GM23338 (cell line): Measurements from ENCODE around the gene AIG1. TPM values are rescaled to one million over a fixed set of nuclear protein-coding genes. Genes with fewer than 3 reads are reported as not detected.

ENCODE experiments used
- ATAC-seq: fragments of 200-7000 bp; cut with Tn5 transposase; 3 replicates; pipeline ENCODE4 v1.9.1; 2020
- DNase-seq: peaks from one replicate; pipeline ENCODE4 v3.0.0-alpha.2; 2015; ENCODE audit warnings: low spot score
- H2AFZ ChIP-seq: fragments of 200-600 bp; sonication (generic); 2 replicates; pipeline ENCODE4 v1.8.0; 2016; ENCODE audit warnings: antibody characterized with exemption, mild to moderate bottlenecking, moderate library complexity
- H3F3A ChIP-seq: fragments of 200-600 bp; sonication (generic); replicated peaks from 2 replicates; pipeline ENCODE4 v1.8.0; 2017; ENCODE audit warnings: antibody characterized with exemption, mixed run types, low read depth
- H3K27ac ChIP-seq: fragments of 200-600 bp; sonication (generic); 2 replicates; pipeline ENCODE4 v1.6.1; 2016; ENCODE audit warnings: low read depth
- H3K27me3 ChIP-seq: fragments of 200-600 bp; sonication (generic); 2 replicates; pipeline ENCODE4 v1.8.0; 2016; ENCODE audit warnings: mild to moderate bottlenecking, mixed run types, moderate library complexity; ENCODE audit not compliant: insufficient read depth
- H3K36me3 ChIP-seq: fragments of 200-600 bp; sonication (generic); 2 replicates; pipeline ENCODE4 v1.8.0; 2016; ENCODE audit warnings: mild to moderate bottlenecking; ENCODE audit not compliant: insufficient read depth
- H3K4me1 ChIP-seq: fragments of 200-600 bp; sonication (generic); 2 replicates; pipeline ENCODE4 v1.8.0; 2016; ENCODE audit warnings: mild to moderate bottlenecking, moderate library complexity; ENCODE audit not compliant: insufficient read depth
- H3K4me2 ChIP-seq: fragments of 200-600 bp; sonication (generic); 2 replicates; pipeline ENCODE4 v1.7.1; 2017; ENCODE audit warnings: mixed run types
- H3K4me3 ChIP-seq: fragments of 200-600 bp; sonication (generic); 2 replicates; pipeline ENCODE4 v1.6.1; 2016; ENCODE audit warnings: mixed run types
- H3K79me2 ChIP-seq: fragments of 200-600 bp; sonication (generic); replicated peaks from 2 replicates; pipeline ENCODE4 v1.8.0; 2017; ENCODE audit warnings: mild to moderate bottlenecking; ENCODE audit not compliant: insufficient read depth
- H3K9me2 ChIP-seq: fragments of 200-600 bp; sonication (generic); 2 replicates; pipeline ENCODE4 v1.8.0; 2017; ENCODE audit not compliant: insufficient read depth
- H4K20me1 ChIP-seq: fragments of 200-600 bp; sonication (generic); replicated peaks from 2 replicates; pipeline ENCODE4 v1.8.0; 2017; ENCODE audit warnings: mild to moderate bottlenecking; ENCODE audit not compliant: insufficient read depth
- H3K27ac Mint-ChIP-seq: 2 replicates; pipeline ENCODE4 v1.8.0; 2020; ENCODE audit warnings: inconsistent platforms, mild to moderate bottlenecking, moderate library complexity, mixed read lengths
- H3K27me3 Mint-ChIP-seq: 3 replicates; pipeline ENCODE4 v1.8.0; 2022; ENCODE audit warnings: low read depth, mild to moderate bottlenecking, moderate library complexity, mixed read lengths, inconsistent platforms; ENCODE audit not compliant: insufficient read depth, poor library complexity
- H3K36me3 Mint-ChIP-seq: 3 replicates; pipeline ENCODE4 v1.8.0; 2021; ENCODE audit warnings: low read depth, mild to moderate bottlenecking, inconsistent platforms, moderate library complexity, mixed read lengths
- H3K4me1 Mint-ChIP-seq: 3 replicates; pipeline ENCODE4 v1.8.0; 2020; ENCODE audit warnings: mild to moderate bottlenecking, inconsistent platforms, mixed read lengths
- H3K4me3 Mint-ChIP-seq: 3 replicates; pipeline ENCODE4 v1.8.0; 2021; ENCODE audit warnings: moderate library complexity, mild to moderate bottlenecking, inconsistent platforms, mixed read lengths
- H3K9me3 Mint-ChIP-seq: 3 replicates; pipeline ENCODE4 v1.8.0; 2020; ENCODE audit warnings: moderate library complexity, mild to moderate bottlenecking, inconsistent platforms, mixed read lengths
- CREB1 ChIP-seq: fragments of 250-450 bp; sonication (Bioruptor Pico); IDR thresholded peaks from 2 replicates; pipeline ENCODE4 v1.5.0; 2020; ENCODE audit warnings: low read depth, mild to moderate bottlenecking, moderate library complexity
- EZH2 ChIP-seq: fragments of 200-600 bp; sonication (generic); IDR thresholded peaks from one replicate; pipeline ENCODE4 v1.8.0; 2017; ENCODE audit warnings: antibody characterized with exemption, mild to moderate bottlenecking, low read depth; ENCODE audit not compliant: unreplicated experiment
- JUNB ChIP-seq: IDR thresholded peaks from one replicate; pipeline ENCODE4 v1.6.1; 2016; ENCODE audit warnings: antibody characterized with exemption; ENCODE audit not compliant: unreplicated experiment
- POLR2AphosphoS5 ChIP-seq: IDR thresholded peaks from 2 replicates; pipeline ENCODE4 v1.6.1; 2016; ENCODE audit warnings: antibody characterized with exemption, low read depth
- ZNF331 ChIP-seq: fragments of 250-450 bp; sonication (Bioruptor Pico); IDR thresholded peaks from 2 replicates; pipeline ENCODE4 v1.5.0; 2020; ENCODE audit warnings: low read depth, mild to moderate bottlenecking, moderate library complexity
- polyA plus RNA-seq: library from polyadenylated mRNA; unstranded; fragments of >200 nt; fragmentation: Nextera tagmentation; extraction: Ambion mirVana; gene quantifications from 2 replicates; pipeline ENCODE4 v1.2.1, GENCODE V29; 2016
- total RNA-seq: library from RNA; depleted of rRNA; stranded (reverse); fragments of >200 nt; shearing (Covaris generic); gene quantifications from 2 replicates; pipeline ENCODE4 v1.2.3, GENCODE V29; 2014
- TF ChIP-seq, protein P1 (sequence below): fragments of 250-450 bp; sonication (Bioruptor Pico); IDR thresholded peaks from 2 replicates; pipeline ENCODE4 v1.5.0; 2020; ENCODE audit warnings: mild to moderate bottlenecking, moderate library complexity

The AIG1 gene
- total and polyA plus RNA-seq, 2 experiments from 2014 or later, result 65.2 to 88.4 TPM

DNA sequence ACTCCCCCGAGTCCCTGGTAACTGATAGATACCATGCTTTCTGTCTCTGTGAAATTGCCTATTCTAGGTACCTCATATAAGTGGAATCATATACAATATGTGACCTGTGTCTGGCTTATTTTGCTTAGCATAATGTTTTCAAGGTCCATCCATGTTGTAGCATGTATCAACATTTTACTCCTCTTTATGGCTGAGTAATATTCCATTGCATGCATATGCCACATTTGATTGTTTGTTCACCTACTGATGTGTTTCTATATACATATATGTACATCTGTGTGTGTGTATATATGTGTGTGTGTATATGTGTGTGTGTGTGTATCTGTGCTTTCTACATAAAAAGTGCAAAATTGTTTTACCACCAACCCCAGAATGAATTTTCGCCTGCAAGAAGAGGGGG is 270.7 kb downstream of the AIG1 start:
- Mint-ChIP-seq H3K4me3 (no peak overlapping the region), H3K36me3 (no peaks in the 10 kb centered on the region), H3K27ac (no peak overlapping the region), H3K27me3 (no peaks in the 10 kb centered on the region), H3K4me1 (0 out of 3 replicates have a peak, but pooled peaks cover under 1% of the 10 kb centered on the region), H3K9me3 (no peaks in the 10 kb centered on the region; the same call in 2 of the 3 replicates)
- H3K27ac ChIP-seq, result no peak overlapping the region
- ATAC-seq (no peak), DNase-seq (no peak)
- H3K9me2 ChIP-seq, result no peaks in the 10 kb centered on the region
- H2AFZ ChIP-seq, result no peak overlapping the region
- no peaks in the 10 kb centered on the region for H3K4me1 ChIP-seq
- H3K36me3 ChIP-seq, result no peaks in the 10 kb centered on the region
- H3F3A ChIP-seq, result no peaks in the 10 kb centered on the region
- H3K79me2 ChIP-seq, result no peaks in the 10 kb centered on the region
- no peak overlapping the region for H3K4me3 ChIP-seq
- H3K27me3 ChIP-seq, result no peaks in the 10 kb centered on the region
- H3K4me2 ChIP-seq, result no peak overlapping the region
- H4K20me1 ChIP-seq, result no peaks in the 10 kb centered on the region
- TF ChIP-seq JUNB, result no peak
- TF ChIP-seq, protein P1, sequence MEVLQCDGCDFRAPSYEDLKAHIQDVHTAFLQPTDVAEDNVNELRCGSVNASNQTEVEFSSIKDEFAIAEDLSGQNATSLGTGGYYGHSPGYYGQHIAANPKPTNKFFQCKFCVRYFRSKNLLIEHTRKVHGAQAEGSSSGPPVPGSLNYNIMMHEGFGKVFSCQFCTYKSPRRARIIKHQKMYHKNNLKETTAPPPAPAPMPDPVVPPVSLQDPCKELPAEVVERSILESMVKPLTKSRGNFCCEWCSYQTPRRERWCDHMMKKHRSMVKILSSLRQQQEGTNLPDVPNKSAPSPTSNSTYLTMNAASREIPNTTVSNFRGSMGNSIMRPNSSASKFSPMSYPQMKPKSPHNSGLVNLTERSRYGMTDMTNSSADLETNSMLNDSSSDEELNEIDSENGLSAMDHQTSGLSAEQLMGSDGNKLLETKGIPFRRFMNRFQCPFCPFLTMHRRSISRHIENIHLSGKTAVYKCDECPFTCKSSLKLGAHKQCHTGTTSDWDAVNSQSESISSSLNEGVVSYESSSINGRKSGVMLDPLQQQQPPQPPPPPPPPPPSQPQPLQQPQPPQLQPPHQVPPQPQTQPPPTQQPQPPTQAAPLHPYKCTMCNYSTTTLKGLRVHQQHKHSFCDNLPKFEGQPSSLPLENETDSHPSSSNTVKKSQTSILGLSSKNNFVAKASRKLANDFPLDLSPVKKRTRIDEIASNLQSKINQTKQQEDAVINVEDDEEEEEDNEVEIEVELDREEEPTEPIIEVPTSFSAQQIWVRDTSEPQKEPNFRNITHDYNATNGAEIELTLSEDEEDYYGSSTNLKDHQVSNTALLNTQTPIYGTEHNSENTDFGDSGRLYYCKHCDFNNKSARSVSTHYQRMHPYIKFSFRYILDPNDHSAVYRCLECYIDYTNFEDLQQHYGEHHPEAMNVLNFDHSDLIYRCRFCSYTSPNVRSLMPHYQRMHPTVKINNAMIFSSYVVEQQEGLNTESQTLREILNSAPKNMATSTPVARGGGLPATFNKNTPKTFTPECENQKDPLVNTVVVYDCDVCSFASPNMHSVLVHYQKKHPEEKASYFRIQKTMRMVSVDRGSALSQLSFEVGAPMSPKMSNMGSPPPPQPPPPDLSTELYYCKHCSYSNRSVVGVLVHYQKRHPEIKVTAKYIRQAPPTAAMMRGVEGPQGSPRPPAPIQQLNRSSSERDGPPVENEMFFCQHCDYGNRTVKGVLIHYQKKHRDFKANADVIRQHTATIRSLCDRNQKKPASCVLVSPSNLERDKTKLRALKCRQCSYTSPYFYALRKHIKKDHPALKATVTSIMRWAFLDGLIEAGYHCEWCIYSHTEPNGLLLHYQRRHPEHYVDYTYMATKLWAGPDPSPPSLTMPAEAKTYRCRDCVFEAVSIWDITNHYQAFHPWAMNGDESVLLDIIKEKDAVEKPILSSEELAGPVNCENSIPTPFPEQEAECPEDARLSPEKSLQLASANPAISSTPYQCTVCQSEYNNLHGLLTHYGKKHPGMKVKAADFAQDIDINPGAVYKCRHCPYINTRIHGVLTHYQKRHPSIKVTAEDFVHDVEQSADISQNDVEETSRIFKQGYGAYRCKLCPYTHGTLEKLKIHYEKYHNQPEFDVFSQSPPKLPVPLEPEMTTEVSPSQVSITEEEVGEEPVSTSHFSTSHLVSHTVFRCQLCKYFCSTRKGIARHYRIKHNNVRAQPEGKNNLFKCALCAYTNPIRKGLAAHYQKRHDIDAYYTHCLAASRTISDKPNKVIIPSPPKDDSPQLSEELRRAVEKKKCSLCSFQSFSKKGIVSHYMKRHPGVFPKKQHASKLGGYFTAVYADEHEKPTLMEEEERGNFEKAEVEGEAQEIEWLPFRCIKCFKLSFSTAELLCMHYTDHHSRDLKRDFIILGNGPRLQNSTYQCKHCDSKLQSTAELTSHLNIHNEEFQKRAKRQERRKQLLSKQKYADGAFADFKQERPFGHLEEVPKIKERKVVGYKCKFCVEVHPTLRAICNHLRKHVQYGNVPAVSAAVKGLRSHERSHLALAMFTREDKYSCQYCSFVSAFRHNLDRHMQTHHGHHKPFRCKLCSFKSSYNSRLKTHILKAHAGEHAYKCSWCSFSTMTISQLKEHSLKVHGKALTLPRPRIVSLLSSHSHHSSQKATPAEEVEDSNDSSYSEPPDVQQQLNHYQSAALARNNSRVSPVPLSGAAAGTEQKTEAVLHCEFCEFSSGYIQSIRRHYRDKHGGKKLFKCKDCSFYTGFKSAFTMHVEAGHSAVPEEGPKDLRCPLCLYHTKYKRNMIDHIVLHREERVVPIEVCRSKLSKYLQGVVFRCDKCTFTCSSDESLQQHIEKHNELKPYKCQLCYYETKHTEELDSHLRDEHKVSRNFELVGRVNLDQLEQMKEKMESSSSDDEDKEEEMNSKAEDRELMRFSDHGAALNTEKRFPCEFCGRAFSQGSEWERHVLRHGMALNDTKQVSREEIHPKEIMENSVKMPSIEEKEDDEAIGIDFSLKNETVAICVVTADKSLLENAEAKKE, result no peak
- no peak for TF ChIP-seq EZH2
- TF ChIP-seq ZNF331 (CRISPR knock-in tag), result no peak
- no peak for TF ChIP-seq POLR2AphosphoS5

DNA sequence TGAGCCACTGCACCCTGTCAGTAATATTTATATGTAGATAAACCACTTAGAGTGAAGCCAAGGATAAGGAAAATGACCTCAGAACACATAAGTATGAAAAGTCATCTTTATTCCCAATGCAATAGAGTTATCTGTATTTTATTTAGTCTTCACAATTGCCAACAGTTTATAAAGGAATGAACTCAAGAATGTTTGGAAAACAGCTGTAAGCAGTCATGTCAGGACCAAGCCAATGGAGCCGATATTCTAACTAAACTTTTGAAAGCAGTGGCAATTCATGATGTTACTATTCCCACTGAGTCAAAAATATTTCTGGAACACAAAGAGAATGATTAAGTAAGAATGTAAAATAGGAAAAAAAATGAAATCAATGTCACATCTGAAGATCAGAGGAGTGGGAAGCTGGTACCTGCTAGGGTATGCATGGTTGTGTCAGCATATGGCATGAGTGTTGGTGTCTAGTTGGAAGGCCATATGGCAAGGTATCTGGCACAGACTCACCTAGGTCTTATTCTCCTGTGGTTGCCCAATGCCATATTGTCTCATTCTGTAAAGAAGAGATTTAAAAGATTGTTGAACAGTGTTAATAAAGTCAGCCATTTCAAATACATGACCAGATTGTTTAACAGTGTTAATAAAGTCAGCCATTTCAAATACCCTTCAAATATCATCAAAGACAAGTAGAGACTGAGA is 271.6 kb downstream of the AIG1 start:
- H3F3A ChIP-seq, result no peaks in the 10 kb centered on the region
- no peaks in the 10 kb centered on the region for H3K27me3 Mint-ChIP-seq
- 0 out of 2 replicates have a peak, but pooled peaks cover 3% of the 10 kb centered on the region for H3K9me2 ChIP-seq
- H3K4me3 ChIP-seq, result no peak overlapping the region
- no peak overlapping the region for H3K27ac Mint-ChIP-seq
- no peak for DNase-seq
- no peak overlapping the region for H2AFZ ChIP-seq
- H3K27me3 ChIP-seq, result no peaks in the 10 kb centered on the region
- no peaks in the 10 kb centered on the region for H3K79me2 ChIP-seq
- ATAC-seq, result no peak
- H3K4me3 Mint-ChIP-seq, result no peak overlapping the region
- no peak overlapping the region for H3K27ac ChIP-seq
- no peaks in the 10 kb centered on the region for H4K20me1 ChIP-seq
- 0 out of 2 replicates have a peak, but pooled peaks cover 8% of the 10 kb centered on the region for H3K4me1 ChIP-seq
- H3K4me2 ChIP-seq, result no peak overlapping the region
- no peaks in the 10 kb centered on the region; the same call in 2 of the 3 replicates for H3K9me3 Mint-ChIP-seq
- no peaks in the 10 kb centered on the region for H3K36me3 Mint-ChIP-seq
- peaks cover 7% of the 10 kb centered on the region; the same call in 1 of the 3 replicates for H3K4me1 Mint-ChIP-seq
- no peaks in the 10 kb centered on the region for H3K36me3 ChIP-seq
- TF ChIP-seq, protein P1, result no peak
- TF ChIP-seq CREB1 (CRISPR knock-in tag), result no peak
- TF ChIP-seq ZNF331 (CRISPR knock-in tag), result no peak
